ENCODE results near the gene FBN2. TPM values are rescaled to one million over a fixed set of nuclear protein-coding genes. Genes with fewer than 3 reads are reported as not detected.

The FBN2 gene
- total and polyA plus RNA-seq, 8 donors, result 2.7 to 64.3 (median 54.3) TPM

- TF ChIP-seq, protein P1, sequence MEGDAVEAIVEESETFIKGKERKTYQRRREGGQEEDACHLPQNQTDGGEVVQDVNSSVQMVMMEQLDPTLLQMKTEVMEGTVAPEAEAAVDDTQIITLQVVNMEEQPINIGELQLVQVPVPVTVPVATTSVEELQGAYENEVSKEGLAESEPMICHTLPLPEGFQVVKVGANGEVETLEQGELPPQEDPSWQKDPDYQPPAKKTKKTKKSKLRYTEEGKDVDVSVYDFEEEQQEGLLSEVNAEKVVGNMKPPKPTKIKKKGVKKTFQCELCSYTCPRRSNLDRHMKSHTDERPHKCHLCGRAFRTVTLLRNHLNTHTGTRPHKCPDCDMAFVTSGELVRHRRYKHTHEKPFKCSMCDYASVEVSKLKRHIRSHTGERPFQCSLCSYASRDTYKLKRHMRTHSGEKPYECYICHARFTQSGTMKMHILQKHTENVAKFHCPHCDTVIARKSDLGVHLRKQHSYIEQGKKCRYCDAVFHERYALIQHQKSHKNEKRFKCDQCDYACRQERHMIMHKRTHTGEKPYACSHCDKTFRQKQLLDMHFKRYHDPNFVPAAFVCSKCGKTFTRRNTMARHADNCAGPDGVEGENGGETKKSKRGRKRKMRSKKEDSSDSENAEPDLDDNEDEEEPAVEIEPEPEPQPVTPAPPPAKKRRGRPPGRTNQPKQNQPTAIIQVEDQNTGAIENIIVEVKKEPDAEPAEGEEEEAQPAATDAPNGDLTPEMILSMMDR (IDR thresholded peaks at IDR 0.05), result no peak
- Histone ChIP-seq H3K36me3 (no peaks in the 10 kb centered on the region), H3K4me1 (no peaks in the 10 kb centered on the region), H3K27ac (no peak overlapping the region), H3K4me3 (no peak overlapping the region), H3K27me3 (no peaks in the 10 kb centered on the region), H3K9me3 (no peaks in the 10 kb centered on the region)
- no peak for ATAC-seq
- no peak for DNase-seq
- intact Hi-C loops (cut with DNase I), result no loop called here
Observed at GRCh38 chr5:128434993-128435392, 103.1 kb downstream of the FBN2 start.

- intact Hi-C loops (cut with DNase I), result no loop called here
- TF ChIP-seq, protein P1 (IDR thresholded peaks at IDR 0.05), result no peak
- Histone ChIP-seq H3K27ac (no peak overlapping the region), H3K9me3 (no peaks in the 10 kb centered on the region), H3K36me3 (no peaks in the 10 kb centered on the region), H3K27me3 (no peaks in the 10 kb centered on the region), H3K4me3 (no peak overlapping the region), H3K4me1 (no peaks in the 10 kb centered on the region)
- DNase-seq (no peak), ATAC-seq (no peak)
Observed at GRCh38 chr5:128432913-128433440, 105.1 kb downstream of the FBN2 start.

DNA sequence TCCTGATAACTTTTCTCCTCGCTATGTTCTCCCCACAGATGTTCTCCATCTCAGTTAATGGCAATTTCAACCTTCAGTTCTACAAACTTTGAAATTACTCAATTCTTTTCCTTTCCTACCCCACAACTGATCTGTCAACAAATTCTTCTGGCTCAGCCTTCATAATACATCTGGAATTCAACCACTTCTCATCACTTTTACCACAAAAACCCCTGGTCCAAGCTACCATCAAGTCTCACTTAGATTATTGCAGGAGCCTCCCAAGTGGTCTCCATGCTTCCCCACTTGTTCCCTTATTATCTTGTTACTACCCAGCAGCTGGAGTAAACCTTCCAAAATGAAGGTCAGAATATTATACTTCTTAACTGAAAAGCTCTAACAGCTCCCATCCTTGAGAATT is 110.1 kb downstream of the FBN2 start:
- Histone ChIP-seq H3K27me3 (no peaks in the 10 kb centered on the region), H3K27ac (no peak overlapping the region), H3K36me3 (no peaks in the 10 kb centered on the region), H3K9me3 (no peaks in the 10 kb centered on the region), H3K4me3 (no peak overlapping the region), H3K4me1 (no peaks in the 10 kb centered on the region)
- TF ChIP-seq, protein P1 (IDR thresholded peaks at IDR 0.05), result no peak
- DNase-seq (no peak), ATAC-seq (no peak)
- intact Hi-C loops (cut with DNase I), result no loop called here

DNA sequence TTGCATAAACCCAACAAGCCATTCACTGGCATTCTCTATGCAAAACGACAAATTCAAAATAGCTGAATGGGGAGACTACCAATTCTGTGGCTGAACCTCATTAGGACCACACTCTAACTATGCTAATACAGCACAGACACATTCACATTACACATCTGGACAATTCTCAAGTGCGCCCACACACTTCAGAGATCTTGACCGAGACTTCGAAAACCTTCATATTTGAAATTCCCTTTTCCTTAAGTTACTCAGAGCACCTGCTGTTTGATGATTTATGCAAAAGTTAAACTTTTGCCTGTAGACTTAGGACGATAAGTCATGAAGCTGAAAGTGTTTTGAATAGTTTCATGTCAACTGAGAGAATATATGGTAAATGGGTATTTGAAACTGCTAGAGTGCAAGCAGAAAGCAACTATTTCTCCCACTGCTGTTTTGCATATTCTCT is 111.9 kb downstream of the FBN2 start:
- Histone ChIP-seq H3K36me3 (no peaks in the 10 kb centered on the region), H3K4me1 (no peaks in the 10 kb centered on the region), H3K4me3 (no peak overlapping the region), H3K9me3 (no peaks in the 10 kb centered on the region), H3K27ac (no peak overlapping the region), H3K27me3 (no peaks in the 10 kb centered on the region)
- intact Hi-C loops (cut with DNase I), result no loop called here
- TF ChIP-seq, protein P1 (IDR thresholded peaks at IDR 0.05), result no peak
- ATAC-seq, result no peak
- DNase-seq, result no peak

- no peak overlapping the region for H3K27ac ChIP-seq
- TF ChIP-seq, protein P1 (IDR thresholded peaks at IDR 0.05), result no peak
- no peaks in the 10 kb centered on the region for H3K9me3 ChIP-seq
- intact Hi-C loops (cut with DNase I), result no loop called here
- H3K27me3 ChIP-seq, result no peaks in the 10 kb centered on the region
- ATAC-seq, result no peak
- H3K4me1 ChIP-seq, result no peaks in the 10 kb centered on the region
- no peaks in the 10 kb centered on the region for H3K36me3 ChIP-seq
- DNase-seq, result no peak
- no peak overlapping the region for H3K4me3 ChIP-seq
Observed at GRCh38 chr5:128424646-128425045, 113.4 kb downstream of the FBN2 start.
